IMR-90 (cell line): Measurements from ENCODE around the gene NRARP. TPM values are rescaled to one million over a fixed set of nuclear protein-coding genes. Genes with fewer than 3 reads are reported as not detected.

ENCODE experiments used
- ATAC-seq: fragments of 200-7000 bp; cut with Tn5 transposase; 2 replicates; pipeline ENCODE4 v1.9.1; 2020; ENCODE audit warnings: low read depth, mild to moderate bottlenecking, moderate library complexity
- BruUV-seq: library from RNA; stranded (reverse); fragments of 400-500 nt; replicated peaks from 2 replicates; lab custom pipeline; 2021; lab: Mats Ljungman, UMichigan
- CTCF ChIA-PET: fragments of 300-600 bp; formaldehyde crosslinking; extraction: SDS; loops from one replicate; lab custom pipeline; 2021; ENCODE audit warnings: antibody characterized with exemption; lab: Yijun Ruan, JAX
- POLR2A ChIA-PET: fragments of 300-600 bp; sonication (Branson Sonifier 250); formaldehyde crosslinking; loops from one replicate; lab custom pipeline; 2022; ENCODE audit warnings: antibody characterized with exemption; ENCODE audit not compliant: unreplicated experiment; lab: Charles Lee
- DNase-seq: peaks from one replicate; pipeline ENCODE4 v3.0.0; 2013
- H2AFZ ChIP-seq: replicated peaks from 2 replicates; pipeline ENCODE3; 2013; ENCODE audit warnings: low read length, mild to moderate bottlenecking; ENCODE audit not compliant: poor library complexity
- H2AK5ac ChIP-seq: 2 replicates; pipeline ENCODE4 v1.6.1; 2013; ENCODE audit warnings: low read depth, low read length, inconsistent platforms
- H2AK9ac ChIP-seq: replicated peaks from 2 replicates; pipeline ENCODE3; 2013; ENCODE audit warnings: mild to moderate bottlenecking, low read depth, low read length, moderate library complexity; ENCODE audit not compliant: poor library complexity
- H2BK120ac ChIP-seq: 2 replicates; pipeline ENCODE4 v1.6.1; 2013; ENCODE audit warnings: low read depth, low read length, inconsistent platforms
- H2BK15ac ChIP-seq: 3 replicates; pipeline ENCODE4 v1.6.1; 2013; ENCODE audit warnings: low read depth, low read length, inconsistent platforms
- H2BK20ac ChIP-seq: 2 replicates; pipeline ENCODE4 v1.6.1; 2013; ENCODE audit warnings: low read depth, mild to moderate bottlenecking, inconsistent platforms, low read length, moderate library complexity
- H2BK5ac ChIP-seq: 2 replicates; pipeline ENCODE4 v1.6.1; 2013; ENCODE audit warnings: mild to moderate bottlenecking, low read depth, low read length, inconsistent platforms; ENCODE audit not compliant: poor library complexity, severe bottlenecking
- H3K14ac ChIP-seq: replicated peaks from 2 replicates; pipeline ENCODE4 v1.6.1; 2013; ENCODE audit warnings: low read depth, low read length, inconsistent platforms
- H3K18ac ChIP-seq: 2 replicates; pipeline ENCODE4 v1.6.1; 2013; ENCODE audit warnings: low read depth, low read length, control low read depth
- H3K23ac ChIP-seq: 2 replicates; pipeline ENCODE4 v1.6.1; 2013; ENCODE audit warnings: low read depth, low read length, inconsistent platforms
- H3K27ac ChIP-seq: 2 replicates; pipeline ENCODE4 v1.5.1; 2013; ENCODE audit warnings: mild to moderate bottlenecking, control low read depth, low read length; ENCODE audit not compliant: insufficient read depth
- H3K27me3 ChIP-seq: 2 replicates; pipeline ENCODE4 v1.6.1; 2013; ENCODE audit warnings: low read length; ENCODE audit not compliant: control insufficient read depth, insufficient read depth
- H3K36me3 ChIP-seq: 2 replicates; pipeline ENCODE4 v1.6.1; 2013; ENCODE audit warnings: low read length, mixed read lengths; ENCODE audit not compliant: control insufficient read depth, insufficient read depth
- H3K4ac ChIP-seq: 2 replicates; pipeline ENCODE4 v1.6.1; 2013; ENCODE audit warnings: low read depth, low read length, inconsistent platforms
- H3K4me1 ChIP-seq: 2 replicates; pipeline ENCODE4 v1.6.1; 2013; ENCODE audit warnings: low read length, mixed read lengths; ENCODE audit not compliant: control insufficient read depth, insufficient read depth
- H3K4me2 ChIP-seq: 2 replicates; pipeline ENCODE4 v1.6.1; 2013; ENCODE audit warnings: low read depth, mild to moderate bottlenecking, control low read depth, low read length, moderate library complexity
- H3K4me3 ChIP-seq: 2 replicates; pipeline ENCODE4 v1.5.1; 2013; ENCODE audit warnings: low read depth, mild to moderate bottlenecking, control low read depth, low read length, moderate library complexity; ENCODE audit not compliant: insufficient read depth
- H3K56ac ChIP-seq: 2 replicates; pipeline ENCODE4 v1.6.1; 2013; ENCODE audit warnings: low read length, inconsistent platforms; ENCODE audit not compliant: insufficient read depth; ENCODE audit errors: extremely low read depth
- H3K79me1 ChIP-seq, 2 experiments: 2 replicates each; pipeline ENCODE4 v1.6.1; 2013; ENCODE audit warnings: low read length in 2 of 2, inconsistent platforms in 1 of 2, low read depth in 1 of 2
- H3K9ac ChIP-seq: 2 replicates; pipeline ENCODE4 v1.6.1; 2013; ENCODE audit warnings: low read depth, low read length, control low read depth
- H3K9me1 ChIP-seq: 2 replicates; pipeline ENCODE4 v1.6.1; 2013; ENCODE audit warnings: low read length, inconsistent platforms; ENCODE audit not compliant: insufficient read depth
- H3K9me3 ChIP-seq: 2 replicates; pipeline ENCODE4 v1.6.1; 2013; ENCODE audit warnings: low read length; ENCODE audit not compliant: control insufficient read depth, insufficient read depth
- H4K20me1 ChIP-seq: 2 replicates; pipeline ENCODE4 v1.6.1; 2013; ENCODE audit warnings: low read length, inconsistent platforms; ENCODE audit not compliant: insufficient read depth
- H4K5ac ChIP-seq: 2 replicates; pipeline ENCODE4 v1.6.1; 2013; ENCODE audit warnings: mild to moderate bottlenecking, low read depth, low read length, control low read depth
- H4K8ac ChIP-seq, 2 experiments: 2 replicates each; pipeline ENCODE4 v1.6.1; 2013; ENCODE audit warnings: low read depth in 2 of 2, low read length in 2 of 2, control low read depth in 1 of 2, inconsistent platforms in 1 of 2
- H4K91ac ChIP-seq: 2 replicates; pipeline ENCODE4 v1.6.1; 2013; ENCODE audit warnings: low read depth, low read length, inconsistent platforms; ENCODE audit not compliant: insufficient read depth
- BHLHE40 ChIP-seq: fragments of 150-350 bp; IDR thresholded peaks from 2 replicates; pipeline ENCODE4 v1.6.1; 2016; ENCODE audit warnings: mild to moderate bottlenecking, low read depth, low read length
- CEBPB ChIP-seq: IDR thresholded peaks from 2 replicates; pipeline ENCODE4 v1.6.1; 2012; ENCODE audit warnings: low read depth, low read length, improper control_type of control experiment
- CHD1 ChIP-seq: IDR thresholded peaks from 2 replicates; pipeline ENCODE4 v1.6.1; 2012; ENCODE audit warnings: low read depth, low read length, improper control_type of control experiment
- FOS ChIP-seq: fragments of 150-350 bp; IDR thresholded peaks from 2 replicates; pipeline ENCODE4 v1.6.1; 2016; ENCODE audit warnings: low read depth, low read length
- MAFK ChIP-seq: IDR thresholded peaks from 2 replicates; pipeline ENCODE4 v1.6.1; 2012; ENCODE audit warnings: low read depth, low read length, improper control_type of control experiment
- MAZ ChIP-seq: IDR thresholded peaks from 2 replicates; pipeline ENCODE4 v1.6.1; 2012; ENCODE audit warnings: low read depth, mild to moderate bottlenecking, low read length, improper control_type of control experiment, moderate library complexity, borderline replicate concordance
- NFE2L2 ChIP-seq: fragments of 150-350 bp; IDR thresholded peaks from 2 replicates; pipeline ENCODE4 v1.6.1; 2016; ENCODE audit warnings: low read depth, mild to moderate bottlenecking, low read length
- RCOR1 ChIP-seq: IDR thresholded peaks from 2 replicates; pipeline ENCODE4 v1.6.1; 2012; ENCODE audit warnings: mild to moderate bottlenecking, low read length, improper control_type of control experiment; ENCODE audit not compliant: insufficient replicate concordance
- SMC3 ChIP-seq: fragments of 150-350 bp; IDR thresholded peaks from 2 replicates; pipeline ENCODE4 v1.6.1; 2016; ENCODE audit warnings: low read depth, mild to moderate bottlenecking, antibody characterized with exemption, low read length, moderate library complexity
- WGBS, 2 experiments: methylation state at CpG; one replicate each; pipeline versions ENCODE4 v1.1.5 to v1.1.7; 2013; ENCODE audit warnings: missing lambda C conversion rate in 2 of 2; ENCODE audit not compliant: insufficient read length in 1 of 2; ENCODE audit errors: extremely low coverage in 2 of 2; 5-methylcytosine and 5-hydroxymethylcytosine counted together
- dilution Hi-C: fragments of 300-500 bp; cut with HindIII; formaldehyde crosslinking; loops from one replicate; pipeline ENCODE4 v1.14.3; 2018; ENCODE audit warnings: low sequenced_read_pairs; ENCODE audit not compliant: unreplicated experiment
- in situ Hi-C: fragments of 300-500 bp; cut with MboI; formaldehyde crosslinking; loops from 3 replicates; pipeline ENCODE4 v1.14.3; 2019; ENCODE audit warnings: low sequenced_read_pairs, inconsistent platforms, mixed read lengths
- intact Hi-C: fragments of 100-400 bp; cut with micrococcal nuclease; formaldehyde crosslinking; loops from 2 replicates; pipeline ENCODE4 v1.10.0; 2022
- polyA plus RNA-seq, 3 experiments: library from polyadenylated mRNA; depleted of rRNA; stranded (reverse); fragments of >200 nt; gene quantifications; 2 replicates each; pipeline ENCODE4 v1.2.3, GENCODE V29; 2012; ENCODE audit warnings: low replicate concordance in 1 of 3
- total RNA-seq: library from RNA; depleted of rRNA; stranded (reverse); fragments of >200 nt; gene quantifications from 2 replicates; pipeline ENCODE4 v1.2.3, GENCODE V29; 2012
- TF ChIP-seq, protein P1 (sequence below): fragments of 150-350 bp; IDR thresholded peaks from 2 replicates; pipeline ENCODE4 v1.6.1; 2017; ENCODE audit warnings: mild to moderate bottlenecking, antibody characterized with exemption, low read length, low read depth

NRARP gene
- total and polyA plus RNA-seq, 2 of the 4 experiments (the other 2 are of a cell fraction): 0.15 TPM; not detected in 1

DNA sequence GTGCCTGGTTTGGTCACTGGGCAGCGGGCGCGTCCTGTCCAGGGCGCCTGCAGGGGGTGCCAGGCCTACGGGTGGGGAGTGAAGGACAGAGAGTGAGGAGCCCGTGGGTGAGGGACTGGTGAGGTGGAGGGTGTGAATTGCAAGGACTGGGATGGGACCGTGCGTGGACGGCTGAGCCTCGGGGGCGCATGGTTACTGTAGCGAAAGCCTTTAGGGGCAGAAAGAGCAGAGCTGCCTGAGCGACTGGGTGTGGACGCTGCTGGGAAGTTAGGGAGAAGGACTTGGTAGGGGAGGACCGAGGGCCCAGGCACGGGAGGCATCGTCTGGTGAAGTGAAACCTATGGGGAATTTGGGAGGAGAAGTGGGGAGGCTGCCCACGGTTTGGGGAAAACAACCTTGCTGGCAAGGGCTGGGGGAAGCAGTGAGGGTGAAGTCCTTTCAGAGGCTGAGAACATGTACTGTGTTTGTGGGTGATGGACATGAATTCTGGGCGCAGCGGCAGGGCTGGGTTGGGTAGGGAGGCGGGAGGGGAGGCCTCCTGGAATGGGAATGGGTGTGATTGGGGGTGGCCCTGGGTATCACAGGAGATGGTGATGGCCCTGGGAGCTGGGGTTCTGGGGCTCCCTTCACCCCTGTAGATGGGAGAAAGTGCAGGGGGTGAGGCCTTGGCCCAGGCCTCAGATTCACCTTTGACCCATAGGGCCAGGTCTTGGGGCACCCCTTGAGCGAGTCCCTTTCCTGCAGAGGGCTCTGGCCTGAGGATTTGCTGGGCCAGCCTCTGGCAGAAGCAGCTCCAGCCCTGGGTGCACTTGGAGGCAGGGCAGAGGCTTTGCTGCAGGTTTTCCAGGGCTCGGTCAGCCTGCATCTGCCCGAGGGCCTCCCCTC lies 26.2 kb downstream of the NRARP start:
- Histone ChIP-seq H2AK5ac (peak overlapping the region; percentile 28), H3K4ac (no peak overlapping the region), H2AFZ (no peak overlapping the region), H3K9ac (no peak overlapping the region), H4K5ac (no peak overlapping the region), H2BK15ac (no peak overlapping the region), H2BK5ac (no peak overlapping the region), H3K27ac (no peak overlapping the region), H2AK9ac (peak overlapping the region; percentile 99), H2BK20ac (no peak overlapping the region), H3K14ac (no peak overlapping the region), H4K91ac (no peak overlapping the region), H3K9me3 (no peaks in the 10 kb centered on the region), H3K4me2 (no peak overlapping the region), H3K56ac (no peak overlapping the region), H3K4me1 (peaks cover 20% of the 10 kb centered on the region), H3K27me3 (no peaks in the 10 kb centered on the region), H2BK120ac (no peak overlapping the region), H3K9me1 (no peaks in the 10 kb centered on the region; the same call in 1 of the 2 replicates), H3K4me3 (no peak overlapping the region), H3K79me1 (peaks cover 3 to 67% of the 10 kb centered on the region in 2 experiments), H3K36me3 (peaks cover 42% of the 10 kb centered on the region), H3K23ac (no peak overlapping the region), H4K8ac (no peak overlapping the region), H3K18ac (no peak overlapping the region), H4K20me1 (peaks cover 30% of the 10 kb centered on the region)
- DNase-seq (no peak), ATAC-seq (no peak)
- WGBS, 2 experiments: 87% methylated on average over 15 of the region's 24 CpGs; no CpG with 5 or more reads in 1 of the 2 experiments
- intact Hi-C loops (no loop called here), in situ Hi-C loops (no loop called here), dilution Hi-C loops (no loop called here)
- ChIA-PET CTCF (no interaction called here), POLR2A (no interaction called here)
- BruUV-seq: no TSS peak
- no peak for TF ChIP-seq NFE2L2
- TF ChIP-seq CHD1: no peak
- no peak for TF ChIP-seq FOS
- TF ChIP-seq MAZ: no peak
- TF ChIP-seq MAFK: no peak
- no peak for TF ChIP-seq CEBPB
- no peak for TF ChIP-seq RCOR1
- no peak for TF ChIP-seq BHLHE40
- no peak for TF ChIP-seq SMC3
- TF ChIP-seq, protein P1, sequence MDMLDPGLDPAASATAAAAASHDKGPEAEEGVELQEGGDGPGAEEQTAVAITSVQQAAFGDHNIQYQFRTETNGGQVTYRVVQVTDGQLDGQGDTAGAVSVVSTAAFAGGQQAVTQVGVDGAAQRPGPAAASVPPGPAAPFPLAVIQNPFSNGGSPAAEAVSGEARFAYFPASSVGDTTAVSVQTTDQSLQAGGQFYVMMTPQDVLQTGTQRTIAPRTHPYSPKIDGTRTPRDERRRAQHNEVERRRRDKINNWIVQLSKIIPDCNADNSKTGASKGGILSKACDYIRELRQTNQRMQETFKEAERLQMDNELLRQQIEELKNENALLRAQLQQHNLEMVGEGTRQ: no peak
